Activated CD4-positive, alpha-beta memory T cell treated with anti-CD3 and anti-CD28 coated beads, Interleukin-2, amount 10 ng/mL, durations not matched to agents 7 days and 5 days (primary cell): ENCODE results near the gene LAMA2. TPM values are rescaled to one million over a fixed set of nuclear protein-coding genes. Genes with fewer than 3 reads are reported as not detected.

Experiments used
- CTCF ChIA-PET: fragments of 350-600 bp; sonication (Branson Sonifier 250); formaldehyde crosslinking; loops from one replicate; lab custom pipeline; 2021; ENCODE audit warnings: antibody characterized with exemption, inconsistent platforms; lab: Charles Lee
- POLR2A ChIA-PET: fragments of 350-600 bp; sonication (Branson Sonifier 250); formaldehyde crosslinking; loops from one replicate; lab custom pipeline; 2021; ENCODE audit warnings: antibody characterized with exemption; lab: Charles Lee
- DNase-seq: peaks from one replicate; pipeline ENCODE4 v3.0.0-alpha.2; 2020
- H3K27ac Mint-ChIP-seq: one replicate; pipeline ENCODE4 v1.8.0; 2021; ENCODE audit warnings: mild to moderate bottlenecking, mixed read lengths
- H3K27me3 Mint-ChIP-seq: one replicate; pipeline ENCODE4 v1.8.0; 2021; ENCODE audit warnings: mixed read lengths
- H3K36me3 Mint-ChIP-seq: one replicate; pipeline ENCODE4 v1.8.0; 2021; ENCODE audit warnings: low read depth, mixed read lengths
- H3K4me1 Mint-ChIP-seq: one replicate; pipeline ENCODE4 v1.8.0; 2021; ENCODE audit warnings: mixed read lengths
- H3K4me3 Mint-ChIP-seq: one replicate; pipeline ENCODE4 v1.8.0; 2021; ENCODE audit warnings: mild to moderate bottlenecking, mixed read lengths
- H3K9me3 Mint-ChIP-seq: one replicate; pipeline ENCODE4 v1.8.0; 2021; ENCODE audit warnings: mixed read lengths
- total RNA-seq, 2 experiments: library from RNA; stranded (reverse); gene quantifications; one replicate each; pipeline ENCODE4 v1.2.3, GENCODE V29; 2021

LAMA2 gene
- total RNA-seq, 2 experiments from 2014 or later: 0.15 to 0.53 TPM

GRCh38 chr6:129552413-129552812 is 669.5 kb downstream of the LAMA2 start:
- no peak overlapping the region for H3K4me3 Mint-ChIP-seq
- no peaks in the 10 kb centered on the region for H3K9me3 Mint-ChIP-seq
- H3K27ac Mint-ChIP-seq: no peak overlapping the region
- CTCF ChIA-PET: no interaction called here
- DNase-seq: no peak
- POLR2A ChIA-PET: no interaction called here
- H3K36me3 Mint-ChIP-seq: no peaks in the 10 kb centered on the region
- no peaks in the 10 kb centered on the region for H3K4me1 Mint-ChIP-seq
- H3K27me3 Mint-ChIP-seq: peaks cover 3% of the 10 kb centered on the region

GRCh38 chr6:129555206-129555832 is 672.4 kb downstream of the LAMA2 start:
- peaks cover 2% of the 10 kb centered on the region for H3K9me3 Mint-ChIP-seq
- H3K27me3 Mint-ChIP-seq: peaks cover 3% of the 10 kb centered on the region
- DNase-seq: no peak
- ChIA-PET CTCF (no interaction called here), POLR2A (no interaction called here)
- H3K27ac Mint-ChIP-seq: no peak overlapping the region
- no peak overlapping the region for H3K4me3 Mint-ChIP-seq
- H3K4me1 Mint-ChIP-seq: no peaks in the 10 kb centered on the region
- no peaks in the 10 kb centered on the region for H3K36me3 Mint-ChIP-seq

- POLR2A ChIA-PET: no interaction called here
- CTCF ChIA-PET: no interaction called here
- DNase-seq: no peak
- Mint-ChIP-seq H3K4me3 (no peak overlapping the region), H3K27me3 (no peaks in the 10 kb centered on the region), H3K36me3 (no peaks in the 10 kb centered on the region), H3K27ac (no peak overlapping the region), H3K9me3 (peaks cover 2% of the 10 kb centered on the region), H3K4me1 (no peaks in the 10 kb centered on the region)
These were observed 675.3 kb downstream of the LAMA2 start for GRCh38 chr6:129558248-129558647.

- H3K4me3 Mint-ChIP-seq: no peak overlapping the region
- POLR2A ChIA-PET: no interaction called here
- H3K9me3 Mint-ChIP-seq: no peaks in the 10 kb centered on the region
- H3K4me1 Mint-ChIP-seq: no peaks in the 10 kb centered on the region
- DNase-seq: no peak
- CTCF ChIA-PET: interaction anchor here (0.8 to 2.0 kb wide), 5 partner anchors 10 to 66 kb away, joined by 4 to 10 read pairs (median 6); no protein-coding TSS in a partner anchor
- H3K27me3 Mint-ChIP-seq: peaks cover 5% of the 10 kb centered on the region
- H3K27ac Mint-ChIP-seq: no peak overlapping the region
- peaks cover 3% of the 10 kb centered on the region for H3K36me3 Mint-ChIP-seq
These were observed 682.4 kb downstream of the LAMA2 start for GRCh38 chr6:129565366-129565765.

GRCh38 chr6:129565811-129566210 is 682.9 kb downstream of the LAMA2 start:
- POLR2A ChIA-PET: no interaction called here
- H3K9me3 Mint-ChIP-seq: no peaks in the 10 kb centered on the region

More at GRCh38 chr6:129565811-129566210, 682.9 kb downstream of the LAMA2 start:
- Mint-ChIP-seq H3K4me3 (no peak overlapping the region), H3K4me1 (no peaks in the 10 kb centered on the region), H3K27me3 (peaks cover 5% of the 10 kb centered on the region), H3K27ac (no peak overlapping the region), H3K36me3 (peaks cover 6% of the 10 kb centered on the region)
- CTCF ChIA-PET: interaction anchor here (0.8 to 2.0 kb wide), 5 partner anchors 9 to 66 kb away, joined by 4 to 10 read pairs (median 6); no protein-coding TSS in a partner anchor
- no peak for DNase-seq
